GM12874 (cell line): ENCODE measurements around the gene HSPH1.

Experiments used
- TF ChIP-seq, protein P1 (sequence below): IDR thresholded peaks from 2 replicates; pipeline ENCODE4 v1.5.1; 2011; ENCODE audit warnings: low read depth, mild to moderate bottlenecking, control low read depth, low read length, moderate library complexity; ENCODE audit not compliant: insufficient read depth

The HSPH1 gene

DNA sequence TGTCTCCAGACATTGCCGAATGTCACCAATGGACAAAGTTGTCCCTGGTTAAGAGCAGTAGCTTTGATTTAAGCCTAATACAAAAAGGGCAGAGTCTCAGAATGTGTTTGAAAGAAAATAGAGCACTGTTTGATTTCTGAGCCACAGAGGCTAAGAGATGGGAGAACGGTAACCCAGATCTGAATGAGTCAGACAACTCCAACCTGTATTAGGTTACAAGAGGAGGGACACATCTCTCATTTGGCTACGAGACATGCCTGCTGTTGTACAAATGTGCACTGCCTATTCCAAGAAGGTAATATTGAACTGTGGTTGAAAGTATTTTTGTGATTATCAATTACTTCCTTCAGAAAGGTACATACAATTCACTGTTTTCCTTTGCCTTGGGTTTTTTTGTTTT is 4.9 kb upstream of the HSPH1 start:
- TF ChIP-seq, protein P1, sequence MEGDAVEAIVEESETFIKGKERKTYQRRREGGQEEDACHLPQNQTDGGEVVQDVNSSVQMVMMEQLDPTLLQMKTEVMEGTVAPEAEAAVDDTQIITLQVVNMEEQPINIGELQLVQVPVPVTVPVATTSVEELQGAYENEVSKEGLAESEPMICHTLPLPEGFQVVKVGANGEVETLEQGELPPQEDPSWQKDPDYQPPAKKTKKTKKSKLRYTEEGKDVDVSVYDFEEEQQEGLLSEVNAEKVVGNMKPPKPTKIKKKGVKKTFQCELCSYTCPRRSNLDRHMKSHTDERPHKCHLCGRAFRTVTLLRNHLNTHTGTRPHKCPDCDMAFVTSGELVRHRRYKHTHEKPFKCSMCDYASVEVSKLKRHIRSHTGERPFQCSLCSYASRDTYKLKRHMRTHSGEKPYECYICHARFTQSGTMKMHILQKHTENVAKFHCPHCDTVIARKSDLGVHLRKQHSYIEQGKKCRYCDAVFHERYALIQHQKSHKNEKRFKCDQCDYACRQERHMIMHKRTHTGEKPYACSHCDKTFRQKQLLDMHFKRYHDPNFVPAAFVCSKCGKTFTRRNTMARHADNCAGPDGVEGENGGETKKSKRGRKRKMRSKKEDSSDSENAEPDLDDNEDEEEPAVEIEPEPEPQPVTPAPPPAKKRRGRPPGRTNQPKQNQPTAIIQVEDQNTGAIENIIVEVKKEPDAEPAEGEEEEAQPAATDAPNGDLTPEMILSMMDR, result no peak

DNA sequence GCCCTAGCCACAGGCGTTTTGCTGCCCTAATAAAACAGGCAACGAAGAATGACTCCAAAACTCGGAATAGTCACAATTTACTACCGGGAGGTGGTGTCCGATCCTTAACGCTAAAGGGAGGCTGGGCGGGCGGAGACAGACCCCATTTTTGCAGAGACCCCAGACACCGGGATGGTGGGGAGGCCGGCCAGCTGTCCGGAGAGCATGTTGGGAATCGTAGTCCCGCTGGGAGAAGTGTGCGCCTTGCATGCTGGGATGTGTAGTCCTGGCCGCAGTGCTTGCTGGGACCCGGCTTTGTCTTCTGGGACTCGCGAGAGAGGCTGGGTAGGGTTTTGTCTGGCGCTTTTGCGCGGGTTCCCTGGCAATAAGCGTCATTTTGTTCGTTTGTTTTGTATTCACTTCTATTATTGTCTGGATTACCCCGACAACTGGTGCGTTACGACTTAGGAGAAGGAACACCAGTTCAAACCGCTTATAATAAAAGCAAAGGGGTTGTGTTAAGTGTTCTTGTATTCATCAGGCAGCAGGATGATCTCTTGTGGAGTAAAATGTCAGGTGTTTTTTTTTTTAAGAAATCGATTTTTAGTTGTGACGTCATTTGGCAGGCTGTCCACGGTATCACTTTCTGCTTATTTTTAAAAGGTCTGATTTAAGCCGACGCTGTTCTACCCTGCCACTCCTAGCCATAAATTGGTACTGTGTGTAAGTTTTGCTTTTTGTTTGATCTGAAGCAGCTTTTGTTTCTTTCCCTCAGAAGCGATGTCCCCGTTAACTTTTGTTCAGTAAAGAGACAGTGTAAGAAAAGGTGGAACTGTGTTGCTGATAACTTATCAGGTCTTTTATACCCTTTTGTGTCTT is 676 bp upstream of the HSPH1 start:
- TF ChIP-seq, protein P1, result no peak

DNA sequence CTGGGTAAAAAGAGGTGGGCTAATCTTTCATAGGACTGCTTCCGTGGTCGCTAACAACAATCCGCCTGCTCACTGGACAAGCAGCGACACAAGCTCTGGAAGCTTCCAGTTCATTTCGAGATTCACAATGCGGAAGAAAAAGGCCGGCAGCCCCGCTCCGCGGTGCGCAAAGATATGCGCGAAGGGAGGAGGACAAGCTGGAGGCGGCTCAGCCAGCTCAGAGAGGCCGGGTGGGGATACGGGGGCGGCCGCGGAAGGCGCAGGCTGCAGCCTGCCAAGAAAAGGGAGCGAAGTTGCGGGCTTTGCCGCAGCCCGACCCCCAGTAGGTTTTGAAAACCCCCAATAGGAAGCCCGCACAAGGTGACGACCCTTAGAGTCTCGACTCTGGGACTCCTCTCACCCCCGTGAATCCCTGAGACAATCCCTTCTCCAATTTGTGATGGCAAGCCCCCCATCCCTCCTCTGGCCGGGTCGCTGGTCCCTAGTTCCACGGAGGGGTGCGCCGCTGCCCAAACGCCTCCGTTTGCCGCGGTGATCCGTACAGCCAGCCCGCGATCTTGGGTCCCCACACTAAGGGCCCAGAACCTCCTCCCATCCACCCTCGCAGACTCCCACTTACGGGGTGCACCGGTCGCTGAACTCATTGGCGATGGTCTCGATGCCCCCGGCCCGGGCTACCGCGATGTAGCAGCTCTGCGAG is 697 bp downstream of the HSPH1 start:
- TF ChIP-seq, protein P1, result no peak

DNA sequence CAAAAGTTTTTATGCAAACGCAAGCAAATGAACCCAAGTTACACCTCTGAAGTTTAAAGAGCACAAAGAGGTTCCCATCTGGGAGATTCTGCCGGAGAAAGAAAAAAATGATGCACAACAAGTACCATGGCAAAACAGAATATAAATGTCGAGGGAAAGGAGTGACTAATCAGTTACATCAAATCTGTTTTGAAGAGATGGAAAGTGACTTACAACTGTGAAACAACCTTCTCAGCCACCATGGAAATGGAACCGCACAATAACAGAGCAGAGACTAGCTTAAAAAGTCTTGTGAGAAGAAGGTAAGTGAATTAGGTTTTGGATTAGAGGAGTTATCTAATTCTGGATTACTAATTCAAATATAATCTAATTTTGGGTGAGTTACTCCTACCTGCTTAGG is 2.4 kb downstream of the HSPH1 start:
- TF ChIP-seq, protein P1, result no peak

DNA sequence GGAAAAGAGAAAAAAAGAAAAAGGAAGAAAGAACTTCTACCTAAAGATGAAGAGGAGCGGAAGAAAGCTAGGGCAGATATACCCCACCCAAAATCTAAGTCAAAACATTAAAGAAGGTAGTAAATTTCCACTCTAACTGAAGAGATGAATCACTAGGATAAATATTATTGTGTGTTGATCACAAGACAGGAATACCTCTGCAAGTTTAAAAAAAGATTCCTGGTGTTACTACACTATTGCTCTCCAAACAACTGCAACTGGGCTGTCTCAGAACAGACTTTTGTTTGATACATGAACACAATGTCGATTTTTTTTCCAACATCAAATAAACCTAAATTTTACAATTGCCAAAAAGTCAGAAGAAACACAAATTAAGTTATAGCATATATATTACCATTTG is 6.8 kb downstream of the HSPH1 start:
- TF ChIP-seq, protein P1, result no peak

DNA sequence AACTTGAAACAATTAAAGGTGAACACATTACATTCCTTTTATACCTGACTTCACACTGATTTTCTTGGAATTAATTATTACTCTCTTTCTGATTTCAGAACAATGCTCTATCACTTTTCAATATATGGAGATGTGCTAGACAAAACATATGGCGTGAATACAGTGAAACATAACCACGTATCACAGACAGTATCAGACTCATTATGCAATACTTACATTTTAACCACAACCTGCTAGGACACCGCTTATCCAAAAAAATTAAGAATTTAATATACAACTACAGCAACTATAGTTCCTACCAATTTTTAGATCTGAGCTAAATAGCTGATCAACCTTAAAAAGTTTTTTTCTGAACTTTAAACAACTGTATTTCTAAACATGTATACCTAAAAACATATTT is 9.9 kb downstream of the HSPH1 start:
- TF ChIP-seq, protein P1, result no peak

DNA sequence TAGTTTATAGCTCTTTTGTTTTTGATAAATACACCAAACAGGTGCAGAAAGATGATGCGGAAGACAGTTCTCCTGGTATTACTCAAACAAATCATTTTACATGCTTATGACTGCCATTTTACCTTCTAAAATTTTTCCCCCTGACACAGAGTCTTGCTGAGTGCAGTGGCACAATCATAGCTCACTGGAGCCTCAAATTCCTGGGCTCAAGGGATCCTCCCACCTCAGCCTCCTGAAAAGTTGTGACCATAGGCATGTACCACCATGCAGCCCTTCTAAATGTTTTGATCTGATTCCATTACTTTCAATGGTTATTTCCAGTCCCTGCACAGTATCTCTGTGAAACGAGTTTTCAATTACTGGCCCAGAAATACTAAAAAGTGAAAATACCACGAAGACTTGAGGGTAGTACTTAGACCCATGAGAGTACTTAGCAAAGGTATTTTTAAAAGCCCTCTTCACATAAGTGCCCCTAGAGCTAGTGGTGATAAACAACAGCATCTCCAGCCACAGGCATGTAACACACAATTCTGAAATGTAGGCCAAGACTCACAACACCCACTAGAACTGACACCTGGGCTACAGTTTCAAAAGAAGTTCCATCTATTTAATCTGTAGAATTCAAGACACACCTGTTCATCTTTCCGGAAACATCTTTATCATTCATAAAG is 11.3 kb downstream of the HSPH1 start:
- TF ChIP-seq, protein P1, result no peak
